OCI-LY1 (cell line): Measurements from ENCODE around the gene EXTL2.

Experiments
- H2AFZ ChIP-seq: fragments of 200-600 bp; sonication (generic), shearing (Covaris generic); 2 replicates; pipeline ENCODE4 v1.6.0; 2014; ENCODE audit warnings: antibody characterized with exemption, mild to moderate bottlenecking, low read length
- H3F3A ChIP-seq: fragments of 200-600 bp; sonication (generic), shearing (Covaris generic); 2 replicates; pipeline ENCODE4 v1.6.0; 2014; ENCODE audit warnings: mild to moderate bottlenecking, antibody characterized with exemption, low read length, moderate library complexity; ENCODE audit not compliant: insufficient read depth
- H3K27ac ChIP-seq: fragments of 200-600 bp; sonication (generic); 2 replicates; pipeline ENCODE4 v1.5.1; 2014; ENCODE audit warnings: low read length, mixed run types, mild to moderate bottlenecking, low read depth; ENCODE audit not compliant: poor library complexity, severe bottlenecking
- H3K27me3 ChIP-seq: fragments of 200-600 bp; sonication (generic); 2 replicates; pipeline ENCODE4 v1.6.0; 2014; ENCODE audit warnings: antibody characterized with exemption, mild to moderate bottlenecking, low read length, moderate library complexity; ENCODE audit not compliant: insufficient read depth
- H3K36me3 ChIP-seq: fragments of 200-600 bp; sonication (generic); 2 replicates; pipeline ENCODE4 v1.6.1; 2014; ENCODE audit warnings: mild to moderate bottlenecking, antibody characterized with exemption, low read length, moderate library complexity, mixed read lengths; ENCODE audit not compliant: insufficient read depth
- H3K4me1 ChIP-seq: fragments of 200-600 bp; sonication (generic); 2 replicates; pipeline ENCODE4 v1.5.1; 2014; ENCODE audit warnings: mild to moderate bottlenecking, low read length, moderate library complexity; ENCODE audit not compliant: insufficient read depth, severe bottlenecking
- H3K4me2 ChIP-seq: fragments of 200-600 bp; sonication (generic), shearing (Covaris generic); 2 replicates; pipeline ENCODE4 v1.6.1; 2014; ENCODE audit warnings: low read length
- H3K4me3 ChIP-seq: fragments of 200-600 bp; sonication (generic); 2 replicates; pipeline ENCODE4 v1.5.1; 2014; ENCODE audit warnings: low read length, low read depth, mild to moderate bottlenecking, mixed read lengths; ENCODE audit not compliant: poor library complexity, severe bottlenecking
- H3K79me2 ChIP-seq: fragments of 200-600 bp; shearing (Covaris generic); 2 replicates; pipeline ENCODE4 v1.6.1; 2016; ENCODE audit warnings: mixed run types, low read length, mixed read lengths; ENCODE audit not compliant: insufficient read depth
- H3K9ac ChIP-seq: fragments of 200-600 bp; sonication (generic), shearing (Covaris generic); 2 replicates; pipeline ENCODE4 v1.6.1; 2014; ENCODE audit warnings: mild to moderate bottlenecking, low read length, mixed read lengths
- H3K9me2 ChIP-seq: fragments of 200-600 bp; sonication (generic), shearing (Covaris generic); 2 replicates; pipeline ENCODE4 v1.6.1; 2014; ENCODE audit warnings: low read depth, mild to moderate bottlenecking, low read length, mixed read lengths
- H3K9me3 ChIP-seq: fragments of 200-600 bp; shearing (Covaris generic); 2 replicates; pipeline ENCODE4 v1.6.1; 2014; ENCODE audit warnings: low read length, mixed read lengths
- H4K20me1 ChIP-seq: fragments of 200-600 bp; sonication (generic), shearing (Covaris generic); 2 replicates; pipeline ENCODE4 v1.6.0; 2016; ENCODE audit warnings: mild to moderate bottlenecking, low read length; ENCODE audit not compliant: insufficient read depth
- CTCF ChIP-seq: fragments of 200-600 bp; sonication (generic), shearing (Covaris generic); IDR thresholded peaks from 2 replicates; pipeline ENCODE4 v1.5.1; 2017; ENCODE audit warnings: mild to moderate bottlenecking, antibody characterized with exemption, low read length, moderate library complexity, mixed read lengths
- EZH2 ChIP-seq: fragments of 200-600 bp; sonication (generic), shearing (Covaris generic); IDR thresholded peaks from 2 replicates; pipeline ENCODE4 v1.8.0; 2017; ENCODE audit warnings: borderline replicate concordance, mixed run types, mild to moderate bottlenecking, antibody characterized with exemption, low read length, moderate library complexity, mixed read lengths

EXTL2 gene

GRCh38 chr1:100883963-100884362 is 10.7 kb downstream of the EXTL2 start:
- H3K79me2 ChIP-seq = no peaks in the 10 kb centered on the region
- H3K4me1 ChIP-seq = no peaks in the 10 kb centered on the region
- no peak overlapping the region for H3K27ac ChIP-seq
- no peak overlapping the region for H3K4me3 ChIP-seq
- H2AFZ ChIP-seq = no peak overlapping the region
- no peak overlapping the region for H3K4me2 ChIP-seq
- no peaks in the 10 kb centered on the region for H3F3A ChIP-seq
- H3K27me3 ChIP-seq = no peaks in the 10 kb centered on the region
- no peaks in the 10 kb centered on the region for H4K20me1 ChIP-seq
- H3K9ac ChIP-seq = no peak overlapping the region
- H3K9me3 ChIP-seq = peaks cover 7% of the 10 kb centered on the region
- H3K9me2 ChIP-seq = no peaks in the 10 kb centered on the region
- no peaks in the 10 kb centered on the region for H3K36me3 ChIP-seq
- TF ChIP-seq CTCF (peak; percentile 24; the same call in 1 of the 2 replicates), EZH2 (no peak)

GRCh38 chr1:100882698-100883097 is 11.9 kb downstream of the EXTL2 start:
- H3F3A ChIP-seq = no peaks in the 10 kb centered on the region
- H3K9me2 ChIP-seq = no peaks in the 10 kb centered on the region
- H3K9ac ChIP-seq = no peak overlapping the region
- H4K20me1 ChIP-seq = no peaks in the 10 kb centered on the region
- no peak overlapping the region for H3K27ac ChIP-seq
- no peak overlapping the region for H3K4me3 ChIP-seq
- no peak overlapping the region for H3K4me2 ChIP-seq
- H2AFZ ChIP-seq = no peak overlapping the region
- H3K79me2 ChIP-seq = no peaks in the 10 kb centered on the region
- H3K9me3 ChIP-seq = no peaks in the 10 kb centered on the region
- no peaks in the 10 kb centered on the region for H3K4me1 ChIP-seq
- no peaks in the 10 kb centered on the region for H3K36me3 ChIP-seq
- TF ChIP-seq EZH2 (no peak), CTCF (no peak)
- no peaks in the 10 kb centered on the region for H3K27me3 ChIP-seq

- no peak overlapping the region for H2AFZ ChIP-seq
- H4K20me1 ChIP-seq = no peaks in the 10 kb centered on the region
- H3K79me2 ChIP-seq = no peaks in the 10 kb centered on the region
- TF ChIP-seq CTCF (no peak), EZH2 (no peak)
- H3K4me2 ChIP-seq = no peak overlapping the region
- no peaks in the 10 kb centered on the region for H3K9me3 ChIP-seq
- no peaks in the 10 kb centered on the region for H3F3A ChIP-seq
- H3K27me3 ChIP-seq = no peaks in the 10 kb centered on the region
- H3K4me3 ChIP-seq = no peak overlapping the region
- no peaks in the 10 kb centered on the region for H3K4me1 ChIP-seq
- no peak overlapping the region for H3K27ac ChIP-seq
- H3K9me2 ChIP-seq = no peaks in the 10 kb centered on the region
- H3K9ac ChIP-seq = no peak overlapping the region
- no peaks in the 10 kb centered on the region for H3K36me3 ChIP-seq
These were observed 13.0 kb downstream of the EXTL2 start for GRCh38 chr1:100881687-100882086.
